CD4-positive, alpha-beta T cell (primary cell): ENCODE measurements around the gene WDR59. TPM values are rescaled to one million over a fixed set of nuclear protein-coding genes. Genes with fewer than 3 reads are reported as not detected.

Experiments used
- ATAC-seq: fragments of 200-7000 bp; cut with Tn5 transposase; one replicate; pipeline ENCODE4 v1.10.0; 2022; ENCODE audit warnings: mild to moderate bottlenecking; ENCODE audit not compliant: poor library complexity
- CTCF ChIA-PET: fragments of 350-600 bp; sonication (Branson Sonifier 250); formaldehyde crosslinking; loops from one replicate; lab custom pipeline; 2021; ENCODE audit warnings: antibody characterized with exemption, inconsistent platforms; lab: Charles Lee
- POLR2A ChIA-PET: fragments of 350-600 bp; sonication (Branson Sonifier 250); formaldehyde crosslinking; loops from one replicate; lab custom pipeline; 2021; ENCODE audit warnings: antibody characterized with exemption, inconsistent platforms; lab: Charles Lee
- DNase-seq, 14 experiments: peaks; one replicate each; pipeline ENCODE4 v3.0.0-alpha.2; 2013 to 2020; ENCODE audit warnings: mixed read lengths in 2 of 14
- H3K27ac ChIP-seq, 2 donors: one replicate each; pipeline versions ENCODE4 v1.5.1 to v1.7.0; 2013; ENCODE audit warnings: low read length in 2 of 2, low read depth in 1 of 2, mild to moderate bottlenecking in 1 of 2
- H3K27me3 ChIP-seq, 2 experiments: 1 replicate in 1 of 2; 2 replicates in 1 of 2; pipeline versions ENCODE4 v1.6.1 to v1.7.0; 2013; ENCODE audit warnings: low read length in 2 of 2, control low read depth in 1 of 2, mild to moderate bottlenecking in 1 of 2, moderate library complexity in 1 of 2; ENCODE audit not compliant: insufficient read depth in 2 of 2, control insufficient read depth in 1 of 2
- H3K36me3 ChIP-seq: one replicate; pipeline ENCODE4 v1.6.1; 2013; ENCODE audit warnings: low read length, control low read depth; ENCODE audit not compliant: insufficient read depth
- H3K4me1 ChIP-seq: one replicate; pipeline ENCODE4 v1.6.1; 2013; ENCODE audit warnings: low read length, control low read depth; ENCODE audit not compliant: insufficient read depth
- H3K4me3 ChIP-seq: one replicate; pipeline ENCODE4 v1.5.1; 2013; ENCODE audit warnings: mild to moderate bottlenecking, low read length, moderate library complexity
- H3K9me3 ChIP-seq, 2 experiments: 1 replicate in 1 of 2; 2 replicates in 1 of 2; pipeline versions ENCODE4 v1.6.1 to v1.7.0; 2013; ENCODE audit warnings: low read length in 2 of 2, mild to moderate bottlenecking in 2 of 2, control low read depth in 1 of 2, moderate library complexity in 1 of 2; ENCODE audit not compliant: control insufficient read depth in 1 of 2, insufficient read depth in 1 of 2
- H3K27ac Mint-ChIP-seq: one replicate; pipeline ENCODE4 v1.8.0; 2020; ENCODE audit warnings: mixed read lengths
- H3K27me3 Mint-ChIP-seq: one replicate; pipeline ENCODE4 v1.8.0; 2021; ENCODE audit warnings: mixed read lengths
- H3K36me3 Mint-ChIP-seq: one replicate; pipeline ENCODE4 v1.8.0; 2021; ENCODE audit warnings: low read depth, mixed read lengths
- H3K4me1 Mint-ChIP-seq: one replicate; pipeline ENCODE4 v1.8.0; 2021; ENCODE audit warnings: low read depth, mixed read lengths
- H3K4me3 Mint-ChIP-seq: one replicate; pipeline ENCODE4 v1.8.0; 2020; ENCODE audit warnings: mild to moderate bottlenecking, mixed read lengths
- H3K9me3 Mint-ChIP-seq: one replicate; pipeline ENCODE4 v1.8.0; 2020; ENCODE audit warnings: mixed read lengths
- intact Hi-C, 2 experiments: fragments of 100-400 bp; cut with DNase I in 1 of 2; cut with micrococcal nuclease in 1 of 2; formaldehyde crosslinking; loops; one replicate each; pipeline versions ENCODE4 v1.15.1 to v1.9.0; 2023 to 2025; cut with DNase I, micrococcal nuclease
- total RNA-seq, 174 experiments: library from RNA in 2 of 174; stranded (reverse) in 2 of 174; gene quantifications; one replicate each; pipeline ENCODE4 v1.2.3 and lab custom pipeline; 2021 to 2026
- TF ChIP-seq, protein P1 (sequence below): fragments of 200-600 bp; IDR thresholded peaks from one replicate; pipeline ENCODE4 v1.8.0; 2022; ENCODE audit warnings: antibody characterized with exemption, mild to moderate bottlenecking

Gene WDR59
- total RNA-seq, 2 experiments from 2014 or later, result 60.2 to 67.2 TPM

DNA sequence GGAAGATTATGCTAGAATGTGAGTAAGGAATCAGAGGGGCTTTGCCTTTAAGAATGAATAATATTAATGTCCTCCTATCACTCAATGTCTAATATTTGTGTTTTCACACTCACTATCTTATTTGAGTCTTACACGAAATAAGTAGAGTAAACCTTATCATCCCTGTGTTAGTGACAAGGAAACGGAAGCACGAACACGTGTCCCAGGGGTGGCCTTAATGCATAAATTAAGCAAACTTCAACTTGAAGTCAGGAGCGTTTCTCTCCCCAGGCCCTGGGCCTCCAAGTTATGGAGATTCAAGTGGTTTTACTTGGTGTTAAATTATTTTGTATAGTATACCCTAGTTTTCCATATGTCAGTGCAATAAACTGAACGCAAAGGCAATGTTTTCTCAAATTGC, 96.0 kb downstream of the WDR59 start:
- Mint-ChIP-seq H3K27ac (peak overlapping the region; percentile 77), H3K9me3 (no peaks in the 10 kb centered on the region), H3K27me3 (no peaks in the 10 kb centered on the region), H3K4me3 (no peak overlapping the region), H3K36me3 (peaks cover 98% of the 10 kb centered on the region), H3K4me1 (peaks cover 7% of the 10 kb centered on the region)
- Histone ChIP-seq H3K4me3 (no peak overlapping the region), H3K27me3 (no peaks in the 10 kb centered on the region), H3K4me1 (peaks cover 28% of the 10 kb centered on the region), H3K36me3 (peaks cover 69% of the 10 kb centered on the region), H3K9me3 (no peaks in the 10 kb centered on the region), H3K27ac (peak overlapping the region in 1 of 2 donors; percentile 70)
- DNase-seq, result peak in 3 of 14 experiments; percentile 22 to 36 (median 34)
- TF ChIP-seq, protein P1, sequence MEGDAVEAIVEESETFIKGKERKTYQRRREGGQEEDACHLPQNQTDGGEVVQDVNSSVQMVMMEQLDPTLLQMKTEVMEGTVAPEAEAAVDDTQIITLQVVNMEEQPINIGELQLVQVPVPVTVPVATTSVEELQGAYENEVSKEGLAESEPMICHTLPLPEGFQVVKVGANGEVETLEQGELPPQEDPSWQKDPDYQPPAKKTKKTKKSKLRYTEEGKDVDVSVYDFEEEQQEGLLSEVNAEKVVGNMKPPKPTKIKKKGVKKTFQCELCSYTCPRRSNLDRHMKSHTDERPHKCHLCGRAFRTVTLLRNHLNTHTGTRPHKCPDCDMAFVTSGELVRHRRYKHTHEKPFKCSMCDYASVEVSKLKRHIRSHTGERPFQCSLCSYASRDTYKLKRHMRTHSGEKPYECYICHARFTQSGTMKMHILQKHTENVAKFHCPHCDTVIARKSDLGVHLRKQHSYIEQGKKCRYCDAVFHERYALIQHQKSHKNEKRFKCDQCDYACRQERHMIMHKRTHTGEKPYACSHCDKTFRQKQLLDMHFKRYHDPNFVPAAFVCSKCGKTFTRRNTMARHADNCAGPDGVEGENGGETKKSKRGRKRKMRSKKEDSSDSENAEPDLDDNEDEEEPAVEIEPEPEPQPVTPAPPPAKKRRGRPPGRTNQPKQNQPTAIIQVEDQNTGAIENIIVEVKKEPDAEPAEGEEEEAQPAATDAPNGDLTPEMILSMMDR, result no peak
- ChIA-PET CTCF (no interaction called here), POLR2A (no interaction called here)
- no peak for ATAC-seq
- intact Hi-C loops, result no loop called here

DNA sequence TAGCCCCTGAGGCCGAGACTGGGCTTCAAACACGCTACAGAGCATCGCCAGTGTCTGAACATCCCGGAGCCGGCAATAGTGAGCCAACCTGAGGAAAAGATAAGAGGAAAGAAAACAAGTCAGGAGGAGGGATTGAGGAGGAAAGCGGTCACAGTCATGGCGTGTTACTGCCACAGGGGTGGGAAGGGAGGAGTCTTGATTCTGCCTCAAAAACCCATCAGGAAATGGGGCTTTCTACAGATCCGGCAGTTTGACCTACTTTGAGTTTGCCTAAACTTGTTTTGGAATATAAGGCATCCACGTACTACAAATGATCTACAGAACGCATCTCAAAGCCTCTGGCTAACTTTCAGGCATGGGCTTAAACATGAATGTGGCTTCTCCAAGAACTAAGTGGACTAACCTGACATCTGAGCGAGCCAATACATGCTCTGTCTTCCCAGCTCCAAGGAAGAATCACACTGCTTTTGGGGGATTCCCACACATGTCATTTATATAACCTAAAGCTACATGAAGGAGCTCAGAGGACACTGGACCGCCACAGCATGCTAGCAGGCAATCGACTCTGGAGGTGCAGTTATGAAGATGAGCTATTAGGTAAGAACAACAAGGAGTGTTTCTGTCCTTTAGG, 96.6 kb downstream of the WDR59 start:
- Histone ChIP-seq H3K4me1 (peaks cover 28% of the 10 kb centered on the region), H3K27me3 (no peaks in the 10 kb centered on the region), H3K27ac (peak overlapping the region in 1 of 2 donors; percentile 70), H3K9me3 (no peaks in the 10 kb centered on the region), H3K4me3 (no peak overlapping the region), H3K36me3 (peaks cover 69% of the 10 kb centered on the region)
- Mint-ChIP-seq H3K27ac (peak overlapping the region; percentile 77), H3K27me3 (no peaks in the 10 kb centered on the region), H3K4me1 (peaks cover 7% of the 10 kb centered on the region), H3K9me3 (no peaks in the 10 kb centered on the region), H3K36me3 (peaks cover 98% of the 10 kb centered on the region), H3K4me3 (no peak overlapping the region)
- TF ChIP-seq, protein P1, result no peak
- ATAC-seq, result peak; percentile 77
- DNase-seq, result peak in 4 of 14 experiments; percentile 14 to 74 (median 55)
- intact Hi-C loops, result no loop called here
- ChIA-PET CTCF (no interaction called here), POLR2A (no interaction called here)

DNA sequence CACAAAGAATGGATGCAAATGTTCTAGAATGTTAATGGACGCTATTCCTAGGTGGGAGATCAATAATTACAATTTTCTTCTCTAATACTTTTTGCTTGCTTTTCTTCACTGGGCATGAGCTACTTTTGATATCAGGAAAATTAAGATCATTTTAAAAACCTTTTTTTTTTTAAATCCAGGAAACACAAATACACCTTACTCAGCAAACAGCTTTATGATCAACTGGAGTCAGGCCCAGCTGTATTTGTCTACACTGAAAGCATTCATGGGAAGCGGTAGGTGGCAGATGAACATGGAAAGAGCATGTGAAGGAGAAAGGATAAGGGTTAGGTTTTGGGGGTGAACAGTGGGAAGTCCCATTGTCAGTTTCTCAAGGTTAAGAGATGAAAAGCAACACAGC, 97.8 kb downstream of the WDR59 start:
- CTCF ChIA-PET, result no interaction called here

More for the DNA sequence above, 97.8 kb downstream of the WDR59 start:
- TF ChIP-seq, protein P1, result no peak
- ATAC-seq, result no peak
- Mint-ChIP-seq H3K4me1 (peaks cover 7% of the 10 kb centered on the region), H3K4me3 (no peak overlapping the region), H3K27me3 (no peaks in the 10 kb centered on the region), H3K36me3 (peaks cover 97% of the 10 kb centered on the region), H3K9me3 (no peaks in the 10 kb centered on the region), H3K27ac (no peak overlapping the region)
- Histone ChIP-seq H3K4me1 (peaks cover 28% of the 10 kb centered on the region), H3K4me3 (no peak overlapping the region), H3K27me3 (no peaks in the 10 kb centered on the region), H3K27ac (peak overlapping the region in 1 of 2 donors; percentile 6), H3K36me3 (peaks cover 67% of the 10 kb centered on the region), H3K9me3 (no peaks in the 10 kb centered on the region)
- intact Hi-C loops, result no loop called here
- no peak for DNase-seq
- POLR2A ChIA-PET, result interaction anchor here (0.6 kb wide), 1 partner anchor 98 kb away, joined by 4 read pairs; no protein-coding TSS in a partner anchor
